ENCODE measurements around the gene ZNF575.
"Not testable (repeated sequence)": the region's sequence is repeated elsewhere in the genome, so short reads cannot be mapped to it uniquely, and the experiment has no call there.

Gene ZNF575

GRCh38 chr19:43512399-43512798 lies 20.6 kb upstream of the ZNF575 start:
- not testable (repeated sequence) for DNase-seq

GRCh38 chr19:43518051-43518450 lies 14.9 kb upstream of the ZNF575 start:
- no peak for DNase-seq

- peak; percentile 89 for DNase-seq
Observed at GRCh38 chr19:43519436-43520088, 13.4 kb upstream of the ZNF575 start.

- DNase-seq, result no peak
Observed at GRCh38 chr19:43522929-43523328, 10.1 kb upstream of the ZNF575 start.

GRCh38 chr19:43523696-43524095 lies 9.3 kb upstream of the ZNF575 start:
- DNase-seq, result not testable (repeated sequence)

GRCh38 chr19:43524922-43525835 lies 7.8 kb upstream of the ZNF575 start:
- peak; percentile 64 for DNase-seq

GRCh38 chr19:43525836-43526771 lies 6.9 kb upstream of the ZNF575 start:
- DNase-seq, result peak; percentile 76

GRCh38 chr19:43526884-43527859 lies 5.8 kb upstream of the ZNF575 start, which contains the start of gene ETHE1:
TSS of gene ETHE1 (minus strand) at chr19:43527201. CDS start at chr19:43527177, 24 bp downstream.
- peak; percentile 91 for DNase-seq

GRCh38 chr19:43527860-43528622 lies 4.9 kb upstream of the ZNF575 start:
- DNase-seq, result no peak

GRCh38 chr19:43532571-43532961 lies 422 bp upstream of the ZNF575 start:
- no peak for DNase-seq

- peak; percentile 97 for DNase-seq
Observed at GRCh38 chr19:43533546-43534304, 737 bp downstream of the ZNF575 start.

- no peak for DNase-seq
Observed at GRCh38 chr19:43534305-43534815, 1.4 kb downstream of the ZNF575 start.

GRCh38 chr19:43534816-43535761 lies 2.1 kb downstream of the ZNF575 start:
- DNase-seq, result no peak

GRCh38 chr19:43538922-43539321 lies 5.9 kb downstream of the ZNF575 start:
- DNase-seq, result no peak

- DNase-seq, result no peak
Observed at GRCh38 chr19:43540381-43540780, 7.4 kb downstream of the ZNF575 start.

GRCh38 chr19:43541920-43542650 lies 9.1 kb downstream of the ZNF575 start:
- no peak for DNase-seq

- no peak for DNase-seq
Observed at GRCh38 chr19:43544077-43544476, 11.1 kb downstream of the ZNF575 start.

- DNase-seq, result no peak
Observed at GRCh38 chr19:43545276-43545675, 12.3 kb downstream of the ZNF575 start.

All from activated CD8-positive, alpha-beta memory T cell treated with anti-CD3 and anti-CD28 coated beads, Interleukin-2, amount 50 U/mL, for 48 hours (primary cell).